ENCODE data around the gene TDRD7.

DNA sequence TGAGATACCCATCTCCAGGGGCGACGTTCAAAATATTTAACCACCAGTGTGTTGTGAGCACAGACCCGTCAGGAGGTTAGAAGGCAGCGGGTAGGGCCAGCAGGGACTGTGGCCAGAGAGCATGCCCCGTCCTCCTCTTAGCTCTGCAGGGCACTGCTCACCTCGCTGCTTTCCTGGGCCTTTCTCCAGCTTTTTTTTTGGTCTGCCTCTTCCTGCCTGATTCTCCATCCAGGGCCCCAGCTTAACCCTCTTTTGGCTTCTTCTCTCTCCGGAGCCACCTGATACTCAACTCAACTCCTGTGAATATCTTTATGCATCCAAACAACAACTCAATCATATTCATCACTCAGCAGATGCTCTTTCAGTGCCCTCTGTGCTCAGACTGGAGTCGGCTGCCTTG is 133.6 kb downstream of the TDRD7 start:
- TF ChIP-seq EP300 (IDR thresholded peaks at IDR 0.05) (no peak), POLR2A (IDR thresholded peaks at IDR 0.05) (no peak)
